ENCODE data around the gene UBE2E2.

Gene UBE2E2

GRCh38 chr3:23256741-23257435 lies 53.8 kb downstream of the UBE2E2 start:
- no peaks in the 10 kb centered on the region for H3K4me1 ChIP-seq (ENCODE audit: control insufficient read depth, insufficient read depth, low read length)
- no peaks in the 10 kb centered on the region for H3K27me3 ChIP-seq (ENCODE audit: control insufficient read depth, insufficient read depth, low read length)
- no peaks in the 10 kb centered on the region for H3K9me3 ChIP-seq (ENCODE audit: control insufficient read depth, insufficient read depth, low read length)
- H3K27ac ChIP-seq (ENCODE audit: low read depth, low read length) = no peak overlapping the region
- H3K9ac ChIP-seq (ENCODE audit: low read depth, low read length) = no peak overlapping the region
- H3K36me3 ChIP-seq (ENCODE audit: control insufficient read depth, insufficient read depth, low read length) = no peaks in the 10 kb centered on the region
- no peak overlapping the region for H3K4me3 ChIP-seq (ENCODE audit: low read depth, low read length)

DNA sequence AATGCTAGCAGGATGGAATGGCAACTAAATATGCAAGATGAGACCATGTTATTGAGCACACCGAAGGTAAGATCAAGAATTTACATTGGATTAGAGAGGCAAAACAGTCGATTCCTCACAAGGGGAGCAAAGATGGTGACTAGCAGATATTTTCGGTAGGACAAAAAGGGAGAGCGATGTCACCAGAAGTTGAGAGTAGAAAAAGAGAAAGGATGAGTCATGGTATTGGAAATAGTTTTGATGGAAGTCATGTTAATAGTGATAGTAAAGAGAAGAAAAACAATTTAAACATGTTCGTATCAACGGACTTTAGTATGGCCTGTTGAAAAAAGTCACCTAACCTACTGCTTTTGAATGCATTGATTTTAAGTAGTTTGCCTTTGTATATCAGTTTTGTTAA lies 55.0 kb downstream of the UBE2E2 start:
- Histone ChIP-seq H3K4me1 (ENCODE audit: control insufficient read depth, insufficient read depth, low read length) (no peaks in the 10 kb centered on the region), H3K36me3 (ENCODE audit: control insufficient read depth, insufficient read depth, low read length) (no peaks in the 10 kb centered on the region), H3K27ac (ENCODE audit: low read depth, low read length) (no peak overlapping the region), H3K9ac (ENCODE audit: low read depth, low read length) (no peak overlapping the region), H3K27me3 (ENCODE audit: control insufficient read depth, insufficient read depth, low read length) (no peaks in the 10 kb centered on the region), H3K4me3 (ENCODE audit: low read depth, low read length) (no peak overlapping the region), H3K9me3 (ENCODE audit: control insufficient read depth, insufficient read depth, low read length) (no peaks in the 10 kb centered on the region)

- no peak overlapping the region for H3K27ac ChIP-seq (ENCODE audit: low read depth, low read length)
- H3K36me3 ChIP-seq (ENCODE audit: control insufficient read depth, insufficient read depth, low read length) = no peaks in the 10 kb centered on the region
- no peak overlapping the region for H3K4me3 ChIP-seq (ENCODE audit: low read depth, low read length)
- no peaks in the 10 kb centered on the region for H3K4me1 ChIP-seq (ENCODE audit: control insufficient read depth, insufficient read depth, low read length)
- H3K27me3 ChIP-seq (ENCODE audit: control insufficient read depth, insufficient read depth, low read length) = no peaks in the 10 kb centered on the region
- H3K9me3 ChIP-seq (ENCODE audit: control insufficient read depth, insufficient read depth, low read length) = no peaks in the 10 kb centered on the region
- no peak overlapping the region for H3K9ac ChIP-seq (ENCODE audit: low read depth, low read length)
Observed at GRCh38 chr3:23259515-23259914, 56.4 kb downstream of the UBE2E2 start.

GRCh38 chr3:23262766-23263165 lies 59.6 kb downstream of the UBE2E2 start:
- Histone ChIP-seq H3K4me1 (ENCODE audit: control insufficient read depth, insufficient read depth, low read length) (no peaks in the 10 kb centered on the region), H3K9ac (ENCODE audit: low read depth, low read length) (no peak overlapping the region), H3K36me3 (ENCODE audit: control insufficient read depth, insufficient read depth, low read length) (no peaks in the 10 kb centered on the region), H3K27me3 (ENCODE audit: control insufficient read depth, insufficient read depth, low read length) (no peaks in the 10 kb centered on the region), H3K4me3 (ENCODE audit: low read depth, low read length) (no peak overlapping the region), H3K27ac (ENCODE audit: low read depth, low read length) (no peak overlapping the region), H3K9me3 (ENCODE audit: control insufficient read depth, insufficient read depth, low read length) (no peaks in the 10 kb centered on the region)

- Histone ChIP-seq H3K9me3 (ENCODE audit: control insufficient read depth, insufficient read depth, low read length) (no peaks in the 10 kb centered on the region), H3K4me1 (ENCODE audit: control insufficient read depth, insufficient read depth, low read length) (no peaks in the 10 kb centered on the region), H3K9ac (ENCODE audit: low read depth, low read length) (no peak overlapping the region), H3K27ac (ENCODE audit: low read depth, low read length) (no peak overlapping the region), H3K4me3 (ENCODE audit: low read depth, low read length) (no peak overlapping the region), H3K27me3 (ENCODE audit: control insufficient read depth, insufficient read depth, low read length) (no peaks in the 10 kb centered on the region), H3K36me3 (ENCODE audit: control insufficient read depth, insufficient read depth, low read length) (no peaks in the 10 kb centered on the region)
Observed at GRCh38 chr3:23263796-23264195, 60.7 kb downstream of the UBE2E2 start.

DNA sequence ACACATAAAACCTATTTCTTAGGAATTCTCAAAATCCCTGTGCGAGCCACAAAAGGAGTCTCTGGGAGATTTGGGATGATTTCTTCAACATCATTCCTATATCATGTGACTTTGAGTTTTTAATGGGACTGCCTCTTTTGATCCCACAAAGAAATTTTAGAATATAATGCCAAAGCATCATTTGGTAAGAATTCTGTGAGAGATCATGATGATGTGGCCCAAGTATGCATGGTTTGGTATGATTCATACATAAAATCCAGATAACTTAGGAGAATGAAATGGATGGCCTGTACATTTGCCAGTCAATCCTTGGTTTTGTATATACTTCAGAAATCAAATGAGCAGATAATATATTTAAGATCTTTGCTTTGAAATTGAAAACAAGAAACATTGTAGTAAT lies 61.3 kb downstream of the UBE2E2 start:
- H3K9ac ChIP-seq (ENCODE audit: low read depth, low read length) = no peak overlapping the region

GRCh38 chr3:23270423-23270822 lies 67.3 kb downstream of the UBE2E2 start:
- Histone ChIP-seq H3K36me3 (ENCODE audit: control insufficient read depth, insufficient read depth, low read length) (no peaks in the 10 kb centered on the region), H3K9ac (ENCODE audit: low read depth, low read length) (no peak overlapping the region), H3K9me3 (ENCODE audit: control insufficient read depth, insufficient read depth, low read length) (peaks cover 7% of the 10 kb centered on the region), H3K4me3 (ENCODE audit: low read depth, low read length) (no peak overlapping the region), H3K27ac (ENCODE audit: low read depth, low read length) (no peak overlapping the region), H3K4me1 (ENCODE audit: control insufficient read depth, insufficient read depth, low read length) (peaks cover 6% of the 10 kb centered on the region; the same call in 1 of the 2 replicates), H3K27me3 (ENCODE audit: control insufficient read depth, insufficient read depth, low read length) (no peaks in the 10 kb centered on the region)

More for the DNA sequence above, 61.3 kb downstream of the UBE2E2 start:
- Histone ChIP-seq H3K9me3 (ENCODE audit: control insufficient read depth, insufficient read depth, low read length) (no peaks in the 10 kb centered on the region), H3K36me3 (ENCODE audit: control insufficient read depth, insufficient read depth, low read length) (no peaks in the 10 kb centered on the region), H3K4me1 (ENCODE audit: control insufficient read depth, insufficient read depth, low read length) (no peaks in the 10 kb centered on the region), H3K27me3 (ENCODE audit: control insufficient read depth, insufficient read depth, low read length) (no peaks in the 10 kb centered on the region), H3K27ac (ENCODE audit: low read depth, low read length) (no peak overlapping the region), H3K4me3 (ENCODE audit: low read depth, low read length) (no peak overlapping the region)

- Histone ChIP-seq H3K36me3 (ENCODE audit: control insufficient read depth, insufficient read depth, low read length) (no peaks in the 10 kb centered on the region), H3K4me3 (ENCODE audit: low read depth, low read length) (no peak overlapping the region), H3K9me3 (ENCODE audit: control insufficient read depth, insufficient read depth, low read length) (peaks cover 7% of the 10 kb centered on the region), H3K9ac (ENCODE audit: low read depth, low read length) (no peak overlapping the region), H3K4me1 (ENCODE audit: control insufficient read depth, insufficient read depth, low read length) (peaks cover 6% of the 10 kb centered on the region; the same call in 1 of the 2 replicates), H3K27ac (ENCODE audit: low read depth, low read length) (no peak overlapping the region), H3K27me3 (ENCODE audit: control insufficient read depth, insufficient read depth, low read length) (no peaks in the 10 kb centered on the region)
Observed at GRCh38 chr3:23271876-23272741, 69.0 kb downstream of the UBE2E2 start.

DNA sequence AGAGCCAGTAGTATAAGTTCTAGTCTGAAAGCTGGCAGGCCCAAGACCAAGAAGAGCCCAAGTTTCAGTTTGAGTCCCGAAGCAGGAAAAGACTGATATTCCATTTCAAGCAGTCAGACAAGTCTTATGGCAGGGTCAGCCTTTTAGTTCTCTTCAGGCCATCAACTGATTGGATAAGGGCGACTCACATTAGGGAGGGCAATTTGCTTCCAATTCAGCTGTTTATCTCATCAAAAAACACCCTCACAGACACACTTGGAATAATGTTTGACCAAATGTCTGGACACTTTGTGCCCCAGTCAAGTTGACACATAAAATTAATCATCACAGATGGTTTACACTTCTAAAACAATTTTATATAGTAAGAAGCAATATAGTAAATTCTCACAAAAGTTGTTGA lies 69.7 kb downstream of the UBE2E2 start:
- H3K4me3 ChIP-seq (ENCODE audit: low read depth, low read length) = no peak overlapping the region
- no peaks in the 10 kb centered on the region for H3K36me3 ChIP-seq (ENCODE audit: control insufficient read depth, insufficient read depth, low read length)
- H3K27ac ChIP-seq (ENCODE audit: low read depth, low read length) = no peak overlapping the region

DNA sequence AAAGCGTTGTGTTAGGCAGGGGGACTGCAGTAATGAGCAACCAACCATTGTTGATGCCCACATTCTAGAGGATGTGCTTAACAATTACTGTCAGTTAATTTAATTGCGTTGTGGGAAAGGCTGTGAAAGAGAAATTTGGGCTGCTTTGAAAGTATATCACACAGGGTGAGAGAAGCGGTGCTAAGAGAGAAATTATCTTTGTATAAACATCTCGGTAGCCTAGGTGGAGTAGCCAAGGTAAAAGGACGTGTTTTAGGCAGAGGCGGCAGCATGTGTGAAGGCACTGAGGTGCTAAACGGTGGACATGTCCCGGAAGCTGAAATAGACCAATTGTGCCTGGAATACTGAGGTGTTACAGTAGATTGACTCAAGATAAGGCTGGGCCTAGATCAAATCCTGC lies 71.9 kb downstream of the UBE2E2 start:
- Histone ChIP-seq H3K36me3 (ENCODE audit: control insufficient read depth, insufficient read depth, low read length) (no peaks in the 10 kb centered on the region), H3K9me3 (ENCODE audit: control insufficient read depth, insufficient read depth, low read length) (peaks cover 7% of the 10 kb centered on the region), H3K27me3 (ENCODE audit: control insufficient read depth, insufficient read depth, low read length) (no peaks in the 10 kb centered on the region), H3K27ac (ENCODE audit: low read depth, low read length) (no peak overlapping the region), H3K4me1 (ENCODE audit: control insufficient read depth, insufficient read depth, low read length) (peaks cover 6% of the 10 kb centered on the region; the same call in 1 of the 2 replicates), H3K9ac (ENCODE audit: low read depth, low read length) (no peak overlapping the region), H3K4me3 (ENCODE audit: low read depth, low read length) (no peak overlapping the region)

More for the DNA sequence above, 69.7 kb downstream of the UBE2E2 start:
- no peaks in the 10 kb centered on the region for H3K27me3 ChIP-seq (ENCODE audit: control insufficient read depth, insufficient read depth, low read length)
- H3K4me1 ChIP-seq (ENCODE audit: control insufficient read depth, insufficient read depth, low read length) = peaks cover 6% of the 10 kb centered on the region; the same call in 1 of the 2 replicates
- peaks cover 7% of the 10 kb centered on the region for H3K9me3 ChIP-seq (ENCODE audit: control insufficient read depth, insufficient read depth, low read length)
- H3K9ac ChIP-seq (ENCODE audit: low read depth, low read length) = no peak overlapping the region

DNA sequence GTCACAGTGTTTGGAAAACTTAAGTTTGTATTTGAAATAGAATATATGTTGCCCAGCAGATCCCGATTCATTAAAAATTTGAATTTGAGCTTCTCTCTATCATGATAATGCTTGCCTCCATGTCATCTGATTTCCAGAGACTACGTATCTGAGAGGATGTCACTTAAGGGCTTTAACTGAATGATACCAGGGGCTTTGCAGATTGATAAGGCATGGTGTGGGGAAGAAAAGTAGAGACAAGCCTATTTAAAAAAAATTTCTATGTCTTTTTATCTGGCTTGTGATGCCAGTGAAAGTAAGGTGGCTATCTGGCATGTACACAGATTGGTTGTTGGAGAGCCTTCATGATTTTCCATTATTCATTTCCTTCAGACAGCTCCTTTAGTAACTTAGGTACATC lies 72.7 kb downstream of the UBE2E2 start:
- no peak overlapping the region for H3K27ac ChIP-seq (ENCODE audit: low read depth, low read length)
- no peaks in the 10 kb centered on the region for H3K27me3 ChIP-seq (ENCODE audit: control insufficient read depth, insufficient read depth, low read length)
- peaks cover 7% of the 10 kb centered on the region for H3K9me3 ChIP-seq (ENCODE audit: control insufficient read depth, insufficient read depth, low read length)
- no peaks in the 10 kb centered on the region for H3K36me3 ChIP-seq (ENCODE audit: control insufficient read depth, insufficient read depth, low read length)
- H3K9ac ChIP-seq (ENCODE audit: low read depth, low read length) = no peak overlapping the region
- H3K4me3 ChIP-seq (ENCODE audit: low read depth, low read length) = no peak overlapping the region
- H3K4me1 ChIP-seq (ENCODE audit: control insufficient read depth, insufficient read depth, low read length) = peaks cover 6% of the 10 kb centered on the region; the same call in 1 of the 2 replicates

Measured in HUES48 (cell line).